IMR-90 (cell line): ENCODE data around the gene PPP3CA. TPM values are rescaled to one million over a fixed set of nuclear protein-coding genes. Genes with fewer than 3 reads are reported as not detected.

Experiments used
- ATAC-seq: fragments of 200-7000 bp; cut with Tn5 transposase; 2 replicates; pipeline ENCODE4 v1.9.1; 2020; ENCODE audit warnings: low read depth, mild to moderate bottlenecking, moderate library complexity
- BruUV-seq: library from RNA; stranded (reverse); fragments of 400-500 nt; replicated peaks from 2 replicates; lab custom pipeline; 2021; lab: Mats Ljungman, UMichigan
- CTCF ChIA-PET: fragments of 300-600 bp; formaldehyde crosslinking; extraction: SDS; loops from one replicate; lab custom pipeline; 2021; ENCODE audit warnings: antibody characterized with exemption; lab: Yijun Ruan, JAX
- POLR2A ChIA-PET: fragments of 300-600 bp; sonication (Branson Sonifier 250); formaldehyde crosslinking; loops from one replicate; lab custom pipeline; 2022; ENCODE audit warnings: antibody characterized with exemption; ENCODE audit not compliant: unreplicated experiment; lab: Charles Lee
- DNase-seq: peaks from one replicate; pipeline ENCODE4 v3.0.0; 2013
- H2AFZ ChIP-seq: replicated peaks from 2 replicates; pipeline ENCODE3; 2013; ENCODE audit warnings: low read length, mild to moderate bottlenecking; ENCODE audit not compliant: poor library complexity
- H2AK5ac ChIP-seq: 2 replicates; pipeline ENCODE4 v1.6.1; 2013; ENCODE audit warnings: low read depth, low read length, inconsistent platforms
- H2AK9ac ChIP-seq: replicated peaks from 2 replicates; pipeline ENCODE3; 2013; ENCODE audit warnings: mild to moderate bottlenecking, low read depth, low read length, moderate library complexity; ENCODE audit not compliant: poor library complexity
- H2BK120ac ChIP-seq: 2 replicates; pipeline ENCODE4 v1.6.1; 2013; ENCODE audit warnings: low read depth, low read length, inconsistent platforms
- H2BK15ac ChIP-seq: 3 replicates; pipeline ENCODE4 v1.6.1; 2013; ENCODE audit warnings: low read depth, low read length, inconsistent platforms
- H2BK20ac ChIP-seq: 2 replicates; pipeline ENCODE4 v1.6.1; 2013; ENCODE audit warnings: low read depth, mild to moderate bottlenecking, inconsistent platforms, low read length, moderate library complexity
- H2BK5ac ChIP-seq: 2 replicates; pipeline ENCODE4 v1.6.1; 2013; ENCODE audit warnings: mild to moderate bottlenecking, low read depth, low read length, inconsistent platforms; ENCODE audit not compliant: poor library complexity, severe bottlenecking
- H3K14ac ChIP-seq: replicated peaks from 2 replicates; pipeline ENCODE4 v1.6.1; 2013; ENCODE audit warnings: low read depth, low read length, inconsistent platforms
- H3K18ac ChIP-seq: 2 replicates; pipeline ENCODE4 v1.6.1; 2013; ENCODE audit warnings: low read depth, low read length, control low read depth
- H3K23ac ChIP-seq: 2 replicates; pipeline ENCODE4 v1.6.1; 2013; ENCODE audit warnings: low read depth, low read length, inconsistent platforms
- H3K27ac ChIP-seq: 2 replicates; pipeline ENCODE4 v1.5.1; 2013; ENCODE audit warnings: mild to moderate bottlenecking, control low read depth, low read length; ENCODE audit not compliant: insufficient read depth
- H3K27me3 ChIP-seq: 2 replicates; pipeline ENCODE4 v1.6.1; 2013; ENCODE audit warnings: low read length; ENCODE audit not compliant: control insufficient read depth, insufficient read depth
- H3K36me3 ChIP-seq: 2 replicates; pipeline ENCODE4 v1.6.1; 2013; ENCODE audit warnings: low read length, mixed read lengths; ENCODE audit not compliant: control insufficient read depth, insufficient read depth
- H3K4ac ChIP-seq: 2 replicates; pipeline ENCODE4 v1.6.1; 2013; ENCODE audit warnings: low read depth, low read length, inconsistent platforms
- H3K4me1 ChIP-seq: 2 replicates; pipeline ENCODE4 v1.6.1; 2013; ENCODE audit warnings: low read length, mixed read lengths; ENCODE audit not compliant: control insufficient read depth, insufficient read depth
- H3K4me2 ChIP-seq: 2 replicates; pipeline ENCODE4 v1.6.1; 2013; ENCODE audit warnings: low read depth, mild to moderate bottlenecking, control low read depth, low read length, moderate library complexity
- H3K4me3 ChIP-seq: 2 replicates; pipeline ENCODE4 v1.5.1; 2013; ENCODE audit warnings: low read depth, mild to moderate bottlenecking, control low read depth, low read length, moderate library complexity; ENCODE audit not compliant: insufficient read depth
- H3K56ac ChIP-seq: 2 replicates; pipeline ENCODE4 v1.6.1; 2013; ENCODE audit warnings: low read length, inconsistent platforms; ENCODE audit not compliant: insufficient read depth; ENCODE audit errors: extremely low read depth
- H3K79me1 ChIP-seq, 2 experiments: 2 replicates each; pipeline ENCODE4 v1.6.1; 2013; ENCODE audit warnings: low read length in 2 of 2, inconsistent platforms in 1 of 2, low read depth in 1 of 2
- H3K9ac ChIP-seq: 2 replicates; pipeline ENCODE4 v1.6.1; 2013; ENCODE audit warnings: low read depth, low read length, control low read depth
- H3K9me1 ChIP-seq: 2 replicates; pipeline ENCODE4 v1.6.1; 2013; ENCODE audit warnings: low read length, inconsistent platforms; ENCODE audit not compliant: insufficient read depth
- H3K9me3 ChIP-seq: 2 replicates; pipeline ENCODE4 v1.6.1; 2013; ENCODE audit warnings: low read length; ENCODE audit not compliant: control insufficient read depth, insufficient read depth
- H4K20me1 ChIP-seq: 2 replicates; pipeline ENCODE4 v1.6.1; 2013; ENCODE audit warnings: low read length, inconsistent platforms; ENCODE audit not compliant: insufficient read depth
- H4K5ac ChIP-seq: 2 replicates; pipeline ENCODE4 v1.6.1; 2013; ENCODE audit warnings: mild to moderate bottlenecking, low read depth, low read length, control low read depth
- H4K8ac ChIP-seq, 2 experiments: 2 replicates each; pipeline ENCODE4 v1.6.1; 2013; ENCODE audit warnings: low read depth in 2 of 2, low read length in 2 of 2, control low read depth in 1 of 2, inconsistent platforms in 1 of 2
- H4K91ac ChIP-seq: 2 replicates; pipeline ENCODE4 v1.6.1; 2013; ENCODE audit warnings: low read depth, low read length, inconsistent platforms; ENCODE audit not compliant: insufficient read depth
- BHLHE40 ChIP-seq: fragments of 150-350 bp; IDR thresholded peaks from 2 replicates; pipeline ENCODE4 v1.6.1; 2016; ENCODE audit warnings: mild to moderate bottlenecking, low read depth, low read length
- CEBPB ChIP-seq: IDR thresholded peaks from 2 replicates; pipeline ENCODE4 v1.6.1; 2012; ENCODE audit warnings: low read depth, low read length, improper control_type of control experiment
- CHD1 ChIP-seq: IDR thresholded peaks from 2 replicates; pipeline ENCODE4 v1.6.1; 2012; ENCODE audit warnings: low read depth, low read length, improper control_type of control experiment
- ELK1 ChIP-seq: fragments of 150-350 bp; IDR thresholded peaks from 2 replicates; pipeline ENCODE4 v1.6.1; 2016; ENCODE audit warnings: low read depth, mild to moderate bottlenecking, low read length, moderate library complexity, borderline replicate concordance
- FOS ChIP-seq: fragments of 150-350 bp; IDR thresholded peaks from 2 replicates; pipeline ENCODE4 v1.6.1; 2016; ENCODE audit warnings: low read depth, low read length
- MAFK ChIP-seq: IDR thresholded peaks from 2 replicates; pipeline ENCODE4 v1.6.1; 2012; ENCODE audit warnings: low read depth, low read length, improper control_type of control experiment
- MAZ ChIP-seq: IDR thresholded peaks from 2 replicates; pipeline ENCODE4 v1.6.1; 2012; ENCODE audit warnings: low read depth, mild to moderate bottlenecking, low read length, improper control_type of control experiment, moderate library complexity, borderline replicate concordance
- MXI1 ChIP-seq: IDR thresholded peaks from 2 replicates; pipeline ENCODE4 v1.6.1; 2012; ENCODE audit warnings: low read depth, mild to moderate bottlenecking, low read length, moderate library complexity, borderline replicate concordance
- NFE2L2 ChIP-seq: fragments of 150-350 bp; IDR thresholded peaks from 2 replicates; pipeline ENCODE4 v1.6.1; 2016; ENCODE audit warnings: low read depth, mild to moderate bottlenecking, low read length
- POLR2A ChIP-seq: IDR thresholded peaks from 2 replicates; pipeline ENCODE4 v1.6.1; 2012; ENCODE audit warnings: mild to moderate bottlenecking, low read depth, low read length
- RAD21 ChIP-seq: IDR thresholded peaks from 2 replicates; pipeline ENCODE4 v1.6.1; 2012; ENCODE audit warnings: low read length, improper control_type of control experiment
- RCOR1 ChIP-seq: IDR thresholded peaks from 2 replicates; pipeline ENCODE4 v1.6.1; 2012; ENCODE audit warnings: mild to moderate bottlenecking, low read length, improper control_type of control experiment; ENCODE audit not compliant: insufficient replicate concordance
- RFX5 ChIP-seq: IDR thresholded peaks from 2 replicates; pipeline ENCODE4 v1.8.0; 2012; ENCODE audit warnings: low read depth, mild to moderate bottlenecking, low read length, moderate library complexity
- SMC3 ChIP-seq: fragments of 150-350 bp; IDR thresholded peaks from 2 replicates; pipeline ENCODE4 v1.6.1; 2016; ENCODE audit warnings: low read depth, mild to moderate bottlenecking, antibody characterized with exemption, low read length, moderate library complexity
- USF2 ChIP-seq: fragments of 150-350 bp; IDR thresholded peaks from 2 replicates; pipeline ENCODE4 v1.6.1; 2017; ENCODE audit warnings: mild to moderate bottlenecking, antibody characterized with exemption, low read length, low read depth
- WGBS, 2 experiments: methylation state at CpG; one replicate each; pipeline versions ENCODE4 v1.1.5 to v1.1.7; 2013; ENCODE audit warnings: missing lambda C conversion rate in 2 of 2; ENCODE audit not compliant: insufficient read length in 1 of 2; ENCODE audit errors: extremely low coverage in 2 of 2; 5-methylcytosine and 5-hydroxymethylcytosine counted together
- dilution Hi-C: fragments of 300-500 bp; cut with HindIII; formaldehyde crosslinking; loops from one replicate; pipeline ENCODE4 v1.14.3; 2018; ENCODE audit warnings: low sequenced_read_pairs; ENCODE audit not compliant: unreplicated experiment
- in situ Hi-C: fragments of 300-500 bp; cut with MboI; formaldehyde crosslinking; loops from 3 replicates; pipeline ENCODE4 v1.14.3; 2019; ENCODE audit warnings: low sequenced_read_pairs, inconsistent platforms, mixed read lengths
- intact Hi-C: fragments of 100-400 bp; cut with micrococcal nuclease; formaldehyde crosslinking; loops from 2 replicates; pipeline ENCODE4 v1.10.0; 2022
- polyA plus RNA-seq, 3 experiments: library from polyadenylated mRNA; depleted of rRNA; stranded (reverse); fragments of >200 nt; gene quantifications; 2 replicates each; pipeline ENCODE4 v1.2.3, GENCODE V29; 2012; ENCODE audit warnings: low replicate concordance in 1 of 3
- total RNA-seq: library from RNA; depleted of rRNA; stranded (reverse); fragments of >200 nt; gene quantifications from 2 replicates; pipeline ENCODE4 v1.2.3, GENCODE V29; 2012
- TF ChIP-seq, protein P1 (sequence below): conservative IDR thresholded peaks from 2 replicates; pipeline ENCODE4 v1.5.1; 2012; ENCODE audit warnings: mild to moderate bottlenecking, low read depth, low read length, improper control_type of control experiment

Gene PPP3CA
- total and polyA plus RNA-seq, 2 of the 4 experiments (the other 2 are of a cell fraction): 14.5 to 48.6 TPM

DNA sequence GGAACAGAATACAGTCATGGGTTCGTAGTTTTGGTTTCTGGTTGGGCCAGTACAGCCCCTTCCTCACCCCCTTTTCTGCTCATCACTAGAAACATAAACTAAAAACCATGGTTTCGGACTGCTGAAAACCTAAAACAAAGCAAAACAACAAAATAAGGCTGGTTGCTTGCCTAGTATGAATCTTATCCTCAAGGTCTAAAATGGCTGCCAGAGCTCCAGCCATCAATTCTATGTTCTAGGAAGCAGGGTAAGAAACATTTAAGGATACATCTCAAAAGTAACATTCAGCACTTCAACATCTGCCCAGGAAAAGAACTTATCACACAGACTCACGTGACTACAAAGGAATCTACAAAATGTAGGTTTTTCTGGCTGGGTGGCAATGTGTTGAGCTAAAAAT lies 31.5 kb downstream of the PPP3CA start:
- Histone ChIP-seq H3K9me3 (peaks cover 2% of the 10 kb centered on the region; the same call in 1 of the 2 replicates), H2BK5ac (no peak overlapping the region), H2AFZ (no peak overlapping the region), H3K4me1 (no peaks in the 10 kb centered on the region), H3K9me1 (no peaks in the 10 kb centered on the region), H3K27me3 (no peaks in the 10 kb centered on the region), H4K20me1 (peaks cover 8% of the 10 kb centered on the region; the same call in 1 of the 2 replicates), H4K5ac (no peak overlapping the region), H3K4me3 (no peak overlapping the region), H3K9ac (no peak overlapping the region), H3K4me2 (no peak overlapping the region), H2BK15ac (no peak overlapping the region), H3K27ac (no peak overlapping the region), H3K79me1 (peaks cover 16 to 22% of the 10 kb centered on the region in 2 experiments), H3K18ac (no peak overlapping the region), H4K8ac (no peak overlapping the region), H3K36me3 (no peaks in the 10 kb centered on the region), H2AK5ac (no peak overlapping the region), H2BK120ac (no peak overlapping the region), H3K4ac (no peak overlapping the region), H2AK9ac (no peak overlapping the region), H3K14ac (no peak overlapping the region), H3K23ac (no peak overlapping the region), H2BK20ac (no peak overlapping the region), H3K56ac (no peak overlapping the region), H4K91ac (no peak overlapping the region)
- dilution Hi-C loops (no loop called here), in situ Hi-C loops (no loop called here), intact Hi-C loops (no loop called here)
- WGBS, 2 experiments: no CpG with 5 or more reads among the region's 3 CpGs
- no TSS peak for BruUV-seq
- no peak for DNase-seq
- ATAC-seq: no peak
- CTCF ChIA-PET: no interaction called here
- POLR2A ChIA-PET: no interaction called here
- TF ChIP-seq CEBPB (no peak), USF2 (no peak), RFX5 (no peak), MXI1 (no peak), MAZ (no peak), BHLHE40 (no peak), RAD21 (no peak), POLR2A (no peak), RCOR1 (no peak), SMC3 (no peak), ELK1 (no peak), MAFK (no peak), NFE2L2 (no peak), FOS (no peak), CHD1 (no peak)
- TF ChIP-seq, protein P1, sequence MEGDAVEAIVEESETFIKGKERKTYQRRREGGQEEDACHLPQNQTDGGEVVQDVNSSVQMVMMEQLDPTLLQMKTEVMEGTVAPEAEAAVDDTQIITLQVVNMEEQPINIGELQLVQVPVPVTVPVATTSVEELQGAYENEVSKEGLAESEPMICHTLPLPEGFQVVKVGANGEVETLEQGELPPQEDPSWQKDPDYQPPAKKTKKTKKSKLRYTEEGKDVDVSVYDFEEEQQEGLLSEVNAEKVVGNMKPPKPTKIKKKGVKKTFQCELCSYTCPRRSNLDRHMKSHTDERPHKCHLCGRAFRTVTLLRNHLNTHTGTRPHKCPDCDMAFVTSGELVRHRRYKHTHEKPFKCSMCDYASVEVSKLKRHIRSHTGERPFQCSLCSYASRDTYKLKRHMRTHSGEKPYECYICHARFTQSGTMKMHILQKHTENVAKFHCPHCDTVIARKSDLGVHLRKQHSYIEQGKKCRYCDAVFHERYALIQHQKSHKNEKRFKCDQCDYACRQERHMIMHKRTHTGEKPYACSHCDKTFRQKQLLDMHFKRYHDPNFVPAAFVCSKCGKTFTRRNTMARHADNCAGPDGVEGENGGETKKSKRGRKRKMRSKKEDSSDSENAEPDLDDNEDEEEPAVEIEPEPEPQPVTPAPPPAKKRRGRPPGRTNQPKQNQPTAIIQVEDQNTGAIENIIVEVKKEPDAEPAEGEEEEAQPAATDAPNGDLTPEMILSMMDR: no peak
